Measurements from ENCODE around the gene CFAP97.
"Not testable (repeated sequence)": the region's sequence is repeated elsewhere in the genome, so short reads cannot be mapped to it uniquely, and the experiment has no call there.

Gene CFAP97

DNA sequence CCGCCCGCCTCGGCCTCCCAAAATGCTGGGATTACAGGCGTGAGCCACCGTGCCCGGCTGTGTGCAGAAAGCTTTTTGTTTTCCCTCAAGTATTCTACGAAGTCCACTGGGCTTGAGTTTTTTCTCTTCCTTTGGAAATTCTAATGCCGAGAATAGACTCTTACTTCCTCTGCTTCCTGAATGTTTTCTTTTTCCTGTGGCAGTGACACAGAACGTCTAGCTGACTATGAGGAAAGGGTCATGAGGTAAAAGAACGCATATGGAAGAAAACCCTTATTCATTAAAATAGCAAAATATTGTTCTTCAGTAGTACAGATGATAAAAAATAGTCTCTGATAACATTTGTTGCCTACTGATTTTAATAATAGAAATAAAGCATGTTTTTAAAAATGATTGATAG lies 65.6 kb downstream of the CFAP97 start:
- no peak for DNase-seq

DNA sequence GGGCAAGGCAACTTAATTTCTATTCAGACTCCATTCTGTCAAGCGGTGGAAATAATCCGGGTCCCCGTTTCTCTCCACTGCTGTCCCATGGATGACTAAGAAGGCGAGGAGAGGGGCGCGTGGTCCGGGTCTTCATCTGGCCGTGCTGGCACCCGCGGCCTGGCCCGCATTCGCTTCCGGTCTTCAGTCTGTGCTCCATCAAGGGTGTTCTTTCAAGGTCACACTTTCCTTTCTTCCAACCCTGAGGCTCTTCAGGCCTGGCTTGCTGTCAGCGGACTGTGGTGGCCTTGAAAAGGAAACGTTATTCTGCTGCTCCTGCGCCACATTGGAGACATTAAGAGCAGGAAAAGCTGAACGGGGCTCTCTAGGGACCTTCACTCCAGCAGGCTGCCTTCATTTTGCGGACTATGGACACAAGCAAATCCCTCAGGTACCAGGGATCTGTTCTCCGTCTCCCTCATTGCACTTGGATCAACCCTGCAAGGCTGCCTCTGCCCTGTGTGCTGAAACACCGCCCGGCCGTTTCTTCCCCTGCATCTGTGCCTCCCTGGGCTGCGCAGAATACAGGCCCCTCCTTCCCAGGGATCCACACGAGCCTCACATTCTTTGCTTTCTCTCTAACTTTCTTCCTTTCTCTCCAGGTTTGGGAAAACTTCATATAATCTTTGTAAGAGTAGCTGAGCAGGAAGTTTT lies 66.4 kb downstream of the CFAP97 start:
- DNase-seq: no peak

GRCh38 chr4:185134307-185134869 lies 69.4 kb downstream of the CFAP97 start:
- DNase-seq: peak; percentile 59

- DNase-seq: peak; percentile 23
These were observed 75.3 kb downstream of the CFAP97 start for GRCh38 chr4:185128272-185129119.

- no peak for DNase-seq
These were observed 76.5 kb downstream of the CFAP97 start for GRCh38 chr4:185127021-185127925.

DNA sequence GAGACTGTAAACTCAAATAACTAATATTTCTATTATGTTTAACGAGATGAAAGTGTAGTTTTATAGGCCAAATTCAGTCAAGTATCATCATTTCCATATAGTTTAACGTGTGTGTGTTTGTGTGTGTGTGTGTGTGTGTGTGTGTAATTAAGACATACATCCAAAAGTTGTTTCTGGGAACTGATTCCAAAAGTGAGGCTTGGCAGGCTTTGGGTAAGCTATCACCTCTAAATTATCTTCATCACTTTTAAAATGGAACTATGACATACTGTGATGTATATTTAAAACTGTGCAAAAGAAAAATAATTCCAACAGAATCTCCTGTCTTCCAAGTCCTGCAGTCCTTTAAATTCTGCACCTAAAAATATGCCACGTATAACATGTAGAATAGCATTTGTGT lies 79.8 kb downstream of the CFAP97 start:
- DNase-seq: no peak

- no peak for DNase-seq
These were observed 81.0 kb downstream of the CFAP97 start for GRCh38 chr4:185122681-185123345.

DNA sequence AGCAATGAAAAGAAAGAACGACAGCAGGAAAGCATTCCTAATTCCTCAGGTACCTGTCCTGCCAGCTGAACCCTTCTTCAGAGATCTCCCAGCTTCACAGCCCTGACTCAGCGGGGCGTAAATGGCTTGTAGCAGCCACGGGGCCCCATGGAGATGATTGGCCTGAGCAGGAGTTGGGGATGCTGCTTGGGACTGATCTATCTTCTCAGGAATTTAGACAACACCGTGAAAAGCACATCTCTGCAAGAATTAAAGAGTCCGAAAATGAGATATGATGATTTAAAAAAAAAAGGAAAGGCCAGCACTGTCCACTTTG lies 83.2 kb downstream of the CFAP97 start:
- DNase-seq: no peak

- no peak for DNase-seq
These were observed 83.7 kb downstream of the CFAP97 start for GRCh38 chr4:185119927-185120630.

- not testable (repeated sequence) for DNase-seq
These were observed 84.3 kb downstream of the CFAP97 start for GRCh38 chr4:185119467-185119866.

GRCh38 chr4:185118876-185119275 lies 84.9 kb downstream of the CFAP97 start:
- DNase-seq: no peak

DNA sequence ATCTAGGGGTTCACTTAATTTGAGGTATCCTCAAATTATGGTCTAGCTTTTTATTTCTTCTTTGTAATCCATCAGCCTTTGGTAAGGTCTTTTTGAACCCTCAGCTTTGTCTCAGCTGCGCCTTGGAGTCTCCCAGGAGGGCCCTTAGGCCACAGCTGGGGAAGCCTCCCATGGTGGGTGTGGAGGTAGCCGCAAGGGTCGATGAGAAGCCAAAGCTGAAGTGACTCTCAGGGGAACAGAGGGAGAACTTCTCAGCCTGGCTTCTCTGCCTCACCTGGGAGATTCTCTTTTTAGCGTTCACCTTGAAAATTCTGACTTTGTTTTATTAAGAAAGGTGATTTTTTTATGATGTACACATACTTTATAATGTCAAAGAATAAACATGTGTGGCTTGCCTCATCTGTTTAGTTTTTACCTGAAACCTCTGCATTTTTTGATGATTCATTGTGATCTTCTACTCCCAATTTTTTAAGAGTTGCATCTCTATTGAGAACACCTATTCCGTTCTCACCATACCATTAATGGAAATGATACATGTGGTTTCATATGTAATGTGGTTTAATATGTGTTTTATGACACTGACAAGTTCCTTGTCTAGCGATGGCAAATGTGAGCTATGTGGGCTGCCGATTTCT lies 86.4 kb downstream of the CFAP97 start:
- no peak for DNase-seq

- no peak for DNase-seq
These were observed 88.0 kb downstream of the CFAP97 start for GRCh38 chr4:185115827-185116232.

- no peak for DNase-seq
These were observed 90.5 kb downstream of the CFAP97 start for GRCh38 chr4:185113340-185113739.

DNA sequence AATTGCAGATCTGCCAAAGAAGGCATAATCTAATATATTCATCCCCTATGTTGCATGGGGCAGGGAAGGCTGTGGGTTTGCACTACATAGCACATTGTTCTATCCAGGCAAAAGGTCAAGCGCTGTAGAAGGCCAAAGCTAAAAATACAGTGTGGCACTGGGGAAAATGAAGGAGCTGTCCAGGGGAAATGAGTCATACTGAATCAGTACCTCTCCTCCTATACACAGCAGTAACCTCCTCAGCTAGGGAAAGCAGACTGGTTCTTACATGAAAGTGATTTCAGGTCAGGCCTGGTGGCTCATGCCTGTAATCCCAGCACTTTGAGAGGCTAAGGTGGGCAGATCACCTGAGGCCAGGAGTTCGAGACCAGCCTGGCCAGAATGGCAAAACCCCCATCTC lies 91.7 kb downstream of the CFAP97 start:
- no peak for DNase-seq

- no peak for DNase-seq
These were observed 93.4 kb downstream of the CFAP97 start for GRCh38 chr4:185110375-185110823.

- DNase-seq: no peak
These were observed 94.1 kb downstream of the CFAP97 start for GRCh38 chr4:185109736-185110135.

Data from CD4-positive, alpha-beta T cell treated with Interleukin-10 for 1 hour (primary cell).